NCI-H187 (cell line): ENCODE results near the gene CCDC7.
"Not testable (repeated sequence)": the region's sequence is repeated elsewhere in the genome, so short reads cannot be mapped to it uniquely, and the experiment has no call there.

Experiments
- DNase-seq, 2 experiments: peaks; one replicate each; lab custom pipeline; 2025; lab: John Stamatoyannopoulos, UW

The CCDC7 gene

DNA sequence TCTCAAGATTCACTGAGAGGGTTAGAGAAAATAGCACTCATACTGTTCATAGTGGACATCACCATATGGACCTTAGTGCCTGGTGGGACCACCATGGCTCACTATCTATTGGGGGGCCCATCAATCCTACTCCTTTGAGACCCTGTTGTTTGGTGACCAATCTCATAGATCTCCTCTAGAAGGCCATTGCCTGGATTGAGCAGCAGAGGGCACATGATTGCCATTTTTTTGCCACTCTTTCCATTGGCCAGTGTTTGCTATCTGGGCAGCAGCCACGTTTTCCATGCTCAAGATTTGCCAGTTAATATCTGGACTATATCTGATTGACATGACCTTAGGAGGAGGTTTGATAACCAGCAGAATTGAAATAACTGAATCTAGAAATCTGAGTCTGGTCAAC, 267.6 kb downstream of the CCDC7 start:
- DNase-seq = no peak

DNA sequence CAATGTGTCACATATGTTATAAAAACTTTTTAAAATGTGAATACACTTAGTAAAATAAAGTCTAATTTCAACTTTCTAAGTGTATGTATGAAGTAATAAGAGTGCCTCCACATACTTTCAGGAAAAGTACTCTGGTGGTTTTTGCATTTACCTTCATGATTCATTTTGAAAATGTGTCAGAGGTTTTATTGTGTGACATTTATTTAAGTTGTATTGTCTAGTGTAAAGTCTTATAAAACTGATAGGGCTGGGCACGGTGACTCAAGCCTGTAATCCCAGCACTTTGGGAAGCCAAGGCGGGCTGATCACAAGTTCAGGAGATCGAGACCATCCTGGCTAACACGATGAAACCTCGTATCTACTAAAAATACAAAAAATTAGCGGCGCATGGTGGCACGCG, 285.6 kb downstream of the CCDC7 start:
- DNase-seq = no peak

DNA sequence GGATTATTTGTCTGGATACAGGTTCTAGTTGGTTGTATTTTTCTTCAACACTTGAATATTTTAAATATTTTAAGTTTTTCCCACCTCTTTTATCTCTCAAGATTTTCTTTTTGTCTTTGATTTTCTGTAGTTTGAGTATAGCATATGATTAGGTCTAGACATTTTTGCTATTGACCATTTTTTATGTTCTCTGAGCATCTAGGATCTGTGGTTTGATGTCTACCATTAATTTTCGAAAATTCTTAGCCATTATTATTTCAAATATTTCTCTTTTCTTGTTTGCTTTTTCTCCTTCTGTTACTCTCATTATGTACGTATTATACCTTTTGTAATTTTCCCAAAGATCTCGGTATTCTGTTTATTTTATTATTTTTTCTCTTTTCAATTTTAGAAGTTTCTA, 293.0 kb downstream of the CCDC7 start:
- no peak for DNase-seq

DNA sequence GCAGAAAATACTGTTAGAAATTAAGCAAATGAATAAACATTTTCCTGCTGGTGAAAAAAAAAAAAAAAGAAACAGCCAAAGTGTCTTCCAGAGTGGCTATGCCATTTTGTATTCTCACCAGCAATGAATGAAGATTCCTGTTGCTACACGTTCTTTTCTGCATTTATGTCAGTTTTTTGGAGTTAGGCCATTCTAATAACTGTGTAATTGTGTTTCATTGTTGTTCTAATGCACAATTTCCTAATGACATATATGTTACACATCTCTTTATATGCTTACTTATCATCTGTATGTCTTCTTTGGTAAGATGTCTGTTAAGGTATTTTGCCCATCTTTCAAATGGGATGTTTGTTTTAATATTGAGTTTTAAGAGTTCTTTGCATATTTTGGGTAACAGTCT, 298.4 kb downstream of the CCDC7 start:
- DNase-seq = no peak

DNA sequence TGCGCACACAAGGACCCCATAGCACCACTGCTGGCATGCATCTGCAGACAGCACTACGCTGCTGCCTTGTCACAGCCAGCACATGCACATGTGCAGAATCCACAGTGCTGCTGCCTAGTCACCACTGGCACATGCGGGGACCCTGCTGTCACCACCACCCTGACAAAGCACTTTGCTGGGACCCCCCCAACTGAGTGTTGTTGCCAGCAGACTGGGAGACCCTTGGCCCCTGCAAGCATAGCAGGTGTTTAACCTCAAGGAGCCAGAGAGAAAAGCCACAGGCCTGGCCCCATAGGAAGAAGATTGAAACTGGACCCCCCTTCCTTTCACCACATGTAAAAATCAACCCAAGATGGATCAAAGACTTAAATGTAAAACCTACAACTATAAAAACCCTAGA, 300.9 kb downstream of the CCDC7 start:
- DNase-seq = no peak

DNA sequence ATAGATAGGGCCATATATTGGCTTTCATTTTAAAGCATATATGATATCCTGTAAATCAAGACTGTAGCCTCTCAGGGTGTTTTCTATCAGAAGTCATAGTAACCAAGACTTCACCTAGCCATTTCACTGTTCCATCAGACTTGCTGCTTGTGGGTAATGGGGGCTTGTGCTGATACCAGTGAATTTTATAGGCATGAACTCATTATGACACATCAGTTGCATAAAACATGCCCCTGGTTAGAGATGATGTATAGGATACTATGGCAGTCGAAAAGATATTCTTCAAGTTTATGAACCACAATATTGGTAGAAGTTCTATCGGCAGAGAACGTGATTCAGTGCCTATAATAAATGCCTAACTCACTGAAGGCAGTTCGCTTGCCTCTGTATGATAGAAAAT, 305.6 kb downstream of the CCDC7 start:
- no peak for DNase-seq

DNA sequence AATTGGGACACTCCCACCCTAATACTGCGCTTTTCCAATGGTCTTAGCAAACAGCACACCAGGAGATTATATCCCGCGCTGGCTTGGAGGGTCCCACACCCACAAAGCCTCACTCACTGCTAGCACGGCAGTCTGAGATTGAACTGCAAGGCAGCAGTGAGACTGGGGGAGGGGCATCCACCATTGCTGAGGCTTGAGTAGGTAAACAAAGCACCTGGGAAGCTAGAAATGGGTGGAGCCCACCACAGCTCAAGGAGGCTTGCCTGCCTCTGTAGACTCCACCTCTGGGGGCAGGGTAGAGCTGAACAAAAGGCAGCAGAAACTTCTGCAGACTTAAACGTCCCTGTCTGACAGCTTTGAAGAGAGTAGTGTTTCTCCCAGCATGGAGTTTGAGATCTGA, 309.0 kb downstream of the CCDC7 start:
- not testable (repeated sequence) for DNase-seq

DNA sequence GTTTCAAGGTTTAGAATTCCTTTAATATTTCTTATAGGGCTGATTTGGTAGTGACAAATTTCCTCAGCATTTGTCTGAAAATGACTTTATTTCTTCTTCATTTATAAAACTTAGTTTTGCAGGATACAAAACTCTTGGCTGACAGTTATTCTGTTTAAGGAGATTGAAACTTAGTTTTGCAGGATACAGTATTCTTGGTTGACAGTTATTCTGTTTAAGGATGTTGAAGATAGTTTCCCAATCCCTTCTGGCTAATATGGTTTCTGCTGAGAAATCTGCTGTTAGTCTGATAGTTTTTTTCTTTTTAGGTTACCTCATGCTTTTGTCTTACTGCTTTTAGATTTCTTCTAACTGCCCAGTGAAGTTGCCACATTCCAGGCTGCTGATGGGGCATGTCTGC, 325.3 kb downstream of the CCDC7 start:
- DNase-seq = no peak

DNA sequence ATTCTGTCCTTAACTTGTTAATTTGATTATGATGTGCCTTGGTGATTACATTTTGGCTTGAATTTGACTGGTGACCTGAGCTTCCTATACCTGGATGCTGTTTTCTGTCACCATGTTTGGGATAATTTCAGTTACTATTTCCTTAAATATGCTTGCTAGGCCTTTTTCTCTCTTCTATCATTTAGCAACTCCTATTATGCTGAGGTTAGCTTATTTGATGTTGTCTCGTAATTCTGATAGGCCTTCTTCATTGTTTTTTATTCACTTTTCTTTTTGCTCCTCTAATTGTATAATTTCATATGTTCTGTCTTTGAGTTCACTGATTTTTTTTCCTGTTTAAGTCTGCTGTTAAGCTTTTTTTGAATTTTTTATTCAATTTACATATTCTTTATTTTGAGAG, 327.2 kb downstream of the CCDC7 start:
- no peak for DNase-seq

DNA sequence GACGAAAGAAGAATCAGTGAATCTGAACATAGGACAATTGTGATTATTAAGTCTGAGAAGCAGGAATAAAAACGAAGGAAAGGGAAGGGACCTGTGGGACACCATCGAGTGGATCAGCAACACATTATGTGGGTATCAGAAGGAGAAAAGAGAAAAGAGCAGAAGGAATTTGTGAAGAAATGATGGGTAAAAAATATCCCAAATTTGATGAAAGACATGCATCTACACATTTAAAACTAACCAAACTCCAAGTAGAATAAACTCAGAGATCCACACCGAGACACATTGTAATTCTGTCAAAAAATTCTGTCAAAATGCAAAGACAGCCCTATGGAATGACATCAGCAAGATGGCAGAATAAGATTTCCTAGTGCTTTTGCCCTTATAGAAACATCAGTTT, 341.0 kb downstream of the CCDC7 start:
- no peak for DNase-seq

DNA sequence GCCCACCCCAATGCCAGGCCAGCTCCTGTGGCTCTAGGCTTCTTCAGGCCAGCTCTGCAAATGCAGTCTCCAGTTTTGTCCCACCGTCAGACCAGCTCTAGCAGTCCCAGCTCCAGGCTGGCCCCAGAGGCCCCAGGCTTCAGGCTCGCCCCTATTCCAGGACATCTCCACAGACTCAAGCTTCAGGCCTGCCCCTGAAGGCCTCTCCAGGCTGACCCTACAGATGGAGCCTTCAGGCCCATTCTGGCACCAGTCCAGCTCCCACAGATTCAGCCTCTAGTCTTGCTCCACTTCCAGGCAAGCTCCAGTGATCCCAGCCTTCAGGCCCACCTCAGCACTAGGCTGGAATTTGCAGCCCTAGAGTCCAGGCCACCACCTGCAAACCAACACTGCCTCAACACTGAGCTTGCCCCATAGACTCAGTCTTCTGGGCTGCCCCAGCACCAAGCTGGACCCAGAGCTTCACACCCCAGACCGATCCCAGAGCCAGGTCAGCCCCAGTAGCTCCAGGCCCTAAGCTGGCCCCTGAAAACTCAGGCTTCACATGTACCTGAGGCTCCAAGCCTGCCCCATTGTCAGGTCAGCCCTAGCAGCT, 341.8 kb downstream of the CCDC7 start:
- DNase-seq = no peak

DNA sequence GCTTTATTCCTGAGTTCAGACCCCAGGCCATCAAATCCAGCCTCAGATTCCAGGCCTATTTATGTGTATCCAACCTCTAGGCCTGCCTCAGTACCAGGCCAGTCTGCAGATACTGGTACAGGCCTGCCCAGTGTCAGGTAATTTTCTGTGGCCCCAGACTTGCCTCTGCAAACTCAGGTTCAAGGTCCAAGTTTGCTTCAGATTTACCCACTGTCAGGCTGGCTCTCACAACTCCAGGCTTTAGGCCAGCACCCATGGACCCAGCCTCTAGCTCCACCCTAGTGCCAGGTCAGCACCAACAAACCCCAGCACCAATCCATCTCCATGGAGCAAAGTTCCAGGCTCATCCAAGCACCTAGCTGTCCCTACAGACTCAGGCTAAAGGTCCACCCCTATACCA, 342.4 kb downstream of the CCDC7 start:
- no peak for DNase-seq

DNA sequence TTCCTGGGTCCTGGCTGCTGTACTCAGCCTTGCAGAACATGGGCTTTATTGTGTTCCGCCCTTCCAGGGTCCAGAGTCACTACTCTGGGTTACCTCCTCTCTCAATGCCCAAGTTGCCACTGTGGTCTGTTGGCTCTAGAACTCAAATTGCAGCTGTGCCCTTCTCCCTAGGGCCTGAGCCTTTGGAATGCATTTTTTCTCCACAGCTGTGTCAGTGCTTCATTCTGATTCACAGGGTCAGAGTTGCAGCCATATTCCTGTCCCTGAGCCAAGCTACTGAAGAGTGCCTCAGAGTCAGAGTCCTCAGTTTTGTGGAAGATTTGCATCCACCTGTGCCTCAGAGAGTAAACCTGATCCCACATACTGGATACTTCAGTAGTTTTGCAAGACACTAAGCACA, 344.5 kb downstream of the CCDC7 start:
- no peak for DNase-seq

DNA sequence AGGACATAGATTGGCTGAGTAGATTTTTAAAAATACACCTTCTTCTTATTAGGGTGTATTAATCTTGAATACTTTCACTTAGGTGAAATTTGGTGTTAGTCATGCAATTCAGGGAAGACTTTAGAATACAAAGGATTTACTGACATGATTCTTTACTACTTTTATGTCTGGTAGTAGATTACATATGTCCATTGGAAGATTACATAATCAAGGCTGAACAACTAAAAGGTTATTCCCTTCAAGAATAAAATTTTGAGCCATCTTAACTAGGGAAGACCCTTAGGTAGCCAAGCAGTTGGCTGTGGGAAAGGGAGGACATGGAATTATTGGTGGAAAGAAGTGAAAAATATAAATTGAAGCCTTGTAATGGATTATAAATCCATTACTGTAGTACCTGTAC, 347.1 kb downstream of the CCDC7 start:
- DNase-seq = no peak

DNA sequence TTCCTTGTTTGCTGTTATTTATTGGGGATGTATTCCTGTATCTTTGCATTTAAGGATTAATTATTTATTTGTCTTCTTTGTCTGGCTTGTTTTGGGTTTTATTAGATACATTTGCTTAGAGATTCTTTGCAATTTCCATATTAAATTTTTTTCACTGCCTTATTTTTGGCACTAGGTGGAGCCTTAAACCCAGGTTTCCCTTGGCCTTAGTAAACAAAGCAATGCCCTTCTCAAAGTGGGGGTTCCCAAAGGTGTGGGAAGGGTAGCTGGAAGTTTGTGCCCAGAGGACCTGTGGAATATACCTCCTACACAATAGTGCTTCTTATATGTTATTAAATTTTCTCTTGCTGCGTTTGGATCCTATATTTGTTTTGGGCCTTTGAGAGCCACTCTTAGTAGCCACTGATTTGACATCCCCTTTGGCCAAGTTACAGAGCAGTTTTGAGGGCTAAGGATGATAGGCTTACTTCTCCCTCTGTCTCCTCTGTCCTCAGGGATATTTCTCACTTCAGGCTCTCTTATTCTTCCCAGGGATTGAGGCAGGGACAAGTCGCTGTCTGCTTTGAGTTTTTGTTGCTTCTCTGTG, 349.8 kb downstream of the CCDC7 start:
- DNase-seq = no peak

DNA sequence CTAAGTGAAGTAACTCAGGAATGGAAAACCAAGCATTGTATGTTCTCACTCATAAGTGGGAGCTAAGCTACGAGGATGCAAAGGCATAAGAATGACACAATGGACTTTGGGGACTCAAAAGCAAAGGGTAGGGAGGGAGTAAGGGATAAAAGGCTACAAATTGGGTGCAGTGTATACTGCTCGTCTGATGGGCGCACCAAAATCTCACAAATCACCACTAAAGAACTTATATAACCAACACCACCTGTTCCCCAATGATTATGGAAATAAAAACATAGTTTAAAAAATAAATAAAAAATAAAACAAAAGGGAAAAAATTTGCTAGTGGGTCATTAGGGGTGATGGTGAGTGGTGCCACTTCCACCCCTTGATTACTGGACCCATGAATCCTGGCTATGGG, 351.5 kb downstream of the CCDC7 start:
- not testable (repeated sequence) for DNase-seq

DNA sequence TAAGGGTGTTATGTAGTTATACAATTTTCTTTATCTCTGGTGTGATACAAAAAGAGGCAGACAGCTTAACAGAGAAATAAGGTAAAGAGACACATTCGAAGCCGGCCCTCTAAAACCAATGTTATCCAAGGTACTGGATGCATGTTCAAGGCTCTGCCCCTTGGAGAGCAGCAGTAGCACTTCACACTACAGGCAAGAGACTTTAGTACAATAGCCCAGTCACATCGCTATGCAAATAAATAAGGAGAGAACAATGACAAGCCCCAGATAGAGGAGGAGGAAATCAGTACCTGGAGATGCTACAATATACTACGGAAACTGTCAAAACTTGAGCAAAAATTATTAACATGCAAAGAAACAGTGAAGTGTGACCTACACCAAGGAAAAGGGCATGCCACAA, 401.0 kb downstream of the CCDC7 start:
- no peak for DNase-seq

DNA sequence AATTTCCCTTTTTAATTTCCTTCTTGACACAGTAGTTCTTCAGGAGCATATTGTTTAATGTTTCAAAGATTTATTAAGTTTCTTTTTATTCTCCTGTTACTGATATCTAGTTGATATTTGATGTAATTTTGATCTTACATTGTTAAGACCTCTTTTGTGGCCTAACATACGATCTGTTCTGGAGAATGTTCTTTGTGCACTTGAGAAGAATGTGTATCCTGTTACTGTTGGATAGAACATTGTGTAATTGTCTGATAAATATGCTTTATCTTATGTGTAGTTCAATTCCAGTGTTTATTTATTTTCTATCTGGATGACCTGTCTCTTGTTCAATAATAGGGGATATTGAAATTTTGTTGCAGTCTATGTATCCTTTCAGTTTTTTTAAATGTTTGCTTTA, 405.4 kb downstream of the CCDC7 start:
- DNase-seq = no peak

DNA sequence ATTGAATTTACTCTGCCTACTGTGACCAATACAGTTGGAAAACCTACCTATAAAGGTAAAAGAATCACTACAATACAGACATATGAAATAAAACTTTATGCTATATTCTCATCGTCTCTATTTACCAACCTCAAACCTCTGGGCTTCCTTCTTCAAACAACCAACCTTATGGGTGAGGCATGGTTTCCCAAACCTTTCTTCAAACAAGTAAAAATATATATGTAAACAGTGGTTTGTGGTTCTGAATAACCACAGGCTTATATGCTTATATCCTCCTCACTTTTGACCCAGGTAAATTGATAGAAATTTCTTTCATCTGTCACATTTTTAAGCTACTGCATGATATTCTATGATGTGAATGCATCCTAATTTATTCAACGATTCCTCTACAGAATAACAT, 408.5 kb downstream of the CCDC7 start:
- DNase-seq = no peak

DNA sequence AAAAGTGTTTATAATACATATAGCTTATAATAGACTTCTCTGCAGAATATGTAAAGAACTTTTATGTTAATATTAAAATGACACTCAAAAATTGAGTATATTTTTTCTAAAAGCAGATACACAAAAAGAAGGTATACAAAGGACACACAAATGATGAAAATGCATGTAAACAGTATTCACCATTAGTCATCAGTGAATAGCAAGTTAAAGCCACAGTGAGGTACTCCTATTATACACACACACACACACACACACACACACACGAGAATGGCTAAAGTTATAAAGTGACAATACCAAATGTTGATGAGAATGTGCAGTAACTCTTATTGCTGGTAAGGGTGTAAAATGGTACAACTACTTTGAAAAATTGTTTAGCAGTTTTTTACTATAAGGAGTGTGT, 419.2 kb downstream of the CCDC7 start:
- no peak for DNase-seq

DNA sequence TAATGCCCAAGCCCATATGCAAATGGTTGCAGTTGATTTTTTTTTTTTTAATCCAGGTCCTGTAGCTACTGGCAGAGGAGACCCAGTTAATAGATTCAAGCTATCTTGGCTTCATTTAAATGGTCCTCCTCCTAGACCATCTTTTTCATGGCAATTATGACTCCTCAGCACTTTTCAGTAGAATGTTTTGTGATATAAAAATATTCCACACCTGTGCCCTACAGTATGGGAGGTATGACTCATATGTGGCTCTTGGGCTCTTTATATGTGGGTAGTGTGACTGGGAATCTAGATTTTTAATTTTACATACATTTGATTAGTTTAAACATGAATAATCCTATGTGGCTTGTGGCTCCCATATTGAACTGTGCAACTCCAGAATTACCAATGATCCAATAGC, 432.0 kb downstream of the CCDC7 start:
- DNase-seq = no peak

DNA sequence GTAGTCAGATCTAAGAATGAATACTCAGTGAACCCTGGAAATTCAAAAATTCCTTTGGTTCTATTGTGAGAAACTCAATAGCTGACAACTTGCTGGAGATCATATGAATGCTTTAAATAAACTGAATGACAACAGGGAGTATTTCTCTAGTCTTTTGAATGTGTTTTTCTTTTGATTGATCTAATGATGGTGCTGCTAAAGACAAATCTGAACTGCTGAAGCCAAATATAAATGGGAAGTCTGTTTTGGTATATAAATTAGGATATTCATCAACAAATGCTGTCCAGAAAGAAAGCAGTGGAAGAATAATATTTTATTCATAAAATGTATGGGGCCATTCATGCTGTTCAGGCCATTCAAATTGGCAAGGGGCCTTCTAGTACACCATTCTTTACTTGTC, 432.7 kb downstream of the CCDC7 start:
- no peak for DNase-seq

DNA sequence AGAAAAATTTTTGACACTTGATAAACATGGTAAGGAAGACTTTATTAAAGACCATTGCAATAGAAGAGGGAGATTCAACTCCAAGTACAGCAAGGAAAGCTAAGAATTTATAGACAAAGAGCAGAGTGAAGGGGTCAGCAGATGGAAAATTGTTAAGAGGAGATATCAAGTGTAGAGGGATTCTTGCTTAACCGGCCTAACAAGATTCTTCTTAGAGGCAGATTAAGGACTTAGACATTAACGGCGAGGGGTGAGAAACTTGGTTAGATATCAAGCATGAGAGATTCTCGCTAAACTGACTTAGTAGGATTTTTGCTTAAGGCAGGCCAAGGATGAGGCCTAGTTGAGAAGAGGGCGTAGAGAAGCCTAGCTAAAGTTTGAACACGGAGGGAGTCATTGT, 436.1 kb downstream of the CCDC7 start:
- no peak for DNase-seq

DNA sequence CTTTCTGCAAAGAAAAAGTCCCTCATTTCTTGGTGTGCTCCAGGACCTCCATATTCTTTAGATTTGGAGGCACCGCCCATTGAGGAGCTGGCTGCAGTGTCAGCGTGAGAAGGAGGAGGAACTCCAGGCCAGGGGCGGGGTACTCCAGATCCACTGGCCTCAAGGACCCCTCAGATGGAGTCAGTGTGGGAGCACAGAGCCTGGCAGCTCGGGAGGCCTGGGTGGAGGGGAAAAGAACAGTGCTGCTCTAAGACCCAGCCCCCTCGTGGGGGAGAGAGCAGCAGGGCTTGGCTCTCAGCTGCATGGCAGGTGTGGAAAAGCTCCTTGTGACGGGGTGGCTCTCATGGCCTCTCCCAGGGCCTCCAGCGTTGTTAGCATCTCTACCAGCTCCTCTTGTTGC, 441.5 kb downstream of the CCDC7 start:
- DNase-seq = no peak
